ENCODE results near the gene PRPF40A. TPM values are rescaled to one million over a fixed set of nuclear protein-coding genes. Genes with fewer than 3 reads are reported as not detected.

The PRPF40A gene
- total and polyA plus RNA-seq, 10 of the 15 experiments (the other 5 are each of a cell fraction or from before 2014, with no cell fraction given) = 97.8 to 197 (median 144) TPM

DNA sequence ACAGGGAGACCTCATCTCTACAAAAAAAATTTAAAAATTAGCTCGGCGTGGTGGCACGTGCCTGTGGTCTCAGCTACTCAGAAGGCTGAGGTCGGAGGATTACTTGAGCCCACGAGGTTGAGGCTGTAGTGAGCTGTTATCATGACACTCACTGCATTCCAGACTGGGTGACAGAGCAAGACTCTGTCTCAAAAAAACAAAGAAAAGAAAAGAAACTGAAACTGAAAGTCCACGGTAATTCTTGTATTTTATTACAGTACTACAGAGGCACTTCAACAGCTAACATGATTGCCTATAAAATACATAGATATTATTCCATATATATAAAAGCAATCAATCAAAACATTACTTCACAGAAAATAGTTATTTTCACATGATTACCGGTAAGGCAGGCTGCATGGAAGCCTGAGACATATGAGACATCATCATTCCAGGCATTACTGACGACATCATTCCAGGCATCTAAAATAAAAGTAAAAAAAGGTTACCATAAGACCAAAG lies 23.1 kb downstream of the PRPF40A start:
- Histone ChIP-seq H3K27ac (ENCODE audit: control insufficient read depth, insufficient read depth) (no peak overlapping the region; the same call in 1 of the 2 replicates), H3K27me3 (replicated peaks in 1 of 2; ENCODE audit: control insufficient read depth in 2 of 2, insufficient read depth in 2 of 2, low read length in 1 of 2) (no peaks in the 10 kb centered on the region), H3K4me1 (ENCODE audit: control insufficient read depth, insufficient read depth, low read length) (peaks cover 17% of the 10 kb centered on the region; the same call in 1 of the 2 replicates), H3K79me2 (ENCODE audit: control insufficient read depth, insufficient read depth, low read length) (peaks cover 48% of the 10 kb centered on the region), H4K20me1 (ENCODE audit: control insufficient read depth, insufficient read depth) (no peaks in the 10 kb centered on the region), H3K4me3 (0 out of 2 replicates have a peak overlapping the region, but pooled peaks have one; percentile 6), H3K4me2 (ENCODE audit: control insufficient read depth, insufficient read depth) (peak overlapping the region; percentile 67), H3K9me3 (replicated peaks; ENCODE audit: control insufficient read depth, insufficient read depth, low read length) (no peaks in the 10 kb centered on the region; the same call in 2 of the 3 replicates), H2AFZ (ENCODE audit: control insufficient read depth, low read depth, low read length) (no peak overlapping the region), H3K9ac (ENCODE audit: control insufficient read depth, insufficient read depth, low read length) (no peak overlapping the region), H3K36me3 (ENCODE audit: control insufficient read depth in 2 of 2, insufficient read depth in 2 of 2, low read length in 1 of 2) (peaks cover 2 to 7% of the 10 kb centered on the region in 2 experiments; a peak in 3 of 4 replicates)
- SMC1A ChIA-PET (ENCODE audit: uncharacterized antibody, unreplicated experiment) = interaction anchor here (0.7 to 1.8 kb wide), 3 partner anchors 14 to 31 kb away, joined by 3 to 6 read pairs (median 3); no protein-coding TSS in a partner anchor
- intact Hi-C loops (cut with micrococcal nuclease; ENCODE audit: unreplicated experiment) (no loop called here), in situ Hi-C loops (cut with MboI) (no loop called here)
- WGBS (ENCODE audit: insufficient coverage, insufficient replicate concordance, low lambda C conversion rate, missing lambda C conversion rate) = 11% methylated on average over 8 of the region's 8 CpGs
- BruUV-seq (replicated peaks) = no TSS peak
- POLR2A ChIA-PET = interaction anchor here (4.4 kb wide), 1 partner anchor 22 kb away, joined by 20 read pairs; the partner anchor contains the start of gene PRPF40A
- DNase-seq (ENCODE audit: low read depth, low spot score) = no peak
- RAD21 ChIA-PET (ENCODE audit: unreplicated experiment) = interaction anchor here (0.7 kb wide), 1 partner anchor 49 kb away, joined by 3 read pairs; no protein-coding TSS in a partner anchor
- no peak for TF ChIP-seq MTA2 (IDR thresholded peaks at IDR 0.05; ENCODE audit: low read depth)
- no peak for TF ChIP-seq ZBED1 (IDR thresholded peaks at IDR 0.05; ENCODE audit: borderline replicate concordance)
- 0 out of 2 replicates have a peak, but pooled peaks have one; percentile 9 for TF ChIP-seq ZNF24 (IDR thresholded peaks at IDR 0.05)
- 0 out of 2 replicates have a peak, but pooled peaks have one; percentile 18 for TF ChIP-seq ATF7 (IDR thresholded peaks at IDR 0.05; ENCODE audit: low read depth)
- TF ChIP-seq, protein P1, sequence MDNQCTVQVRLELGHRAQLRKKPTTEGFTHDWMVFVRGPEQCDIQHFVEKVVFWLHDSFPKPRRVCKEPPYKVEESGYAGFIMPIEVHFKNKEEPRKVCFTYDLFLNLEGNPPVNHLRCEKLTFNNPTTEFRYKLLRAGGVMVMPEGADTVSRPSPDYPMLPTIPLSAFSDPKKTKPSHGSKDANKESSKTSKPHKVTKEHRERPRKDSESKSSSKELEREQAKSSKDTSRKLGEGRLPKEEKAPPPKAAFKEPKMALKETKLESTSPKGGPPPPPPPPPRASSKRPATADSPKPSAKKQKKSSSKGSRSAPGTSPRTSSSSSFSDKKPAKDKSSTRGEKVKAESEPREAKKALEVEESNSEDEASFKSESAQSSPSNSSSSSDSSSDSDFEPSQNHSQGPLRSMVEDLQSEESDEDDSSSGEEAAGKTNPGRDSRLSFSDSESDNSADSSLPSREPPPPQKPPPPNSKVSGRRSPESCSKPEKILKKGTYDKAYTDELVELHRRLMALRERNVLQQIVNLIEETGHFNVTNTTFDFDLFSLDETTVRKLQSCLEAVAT (IDR thresholded peaks at IDR 0.05) = 0 out of 2 replicates have a peak, but pooled peaks have one; percentile 39
- ATAC-seq = peak; percentile 72
- CTCF ChIA-PET = interaction anchor here (0.9 to 5.0 kb wide), 6 partner anchors 9 to 60 kb away, joined by 3 to 31 read pairs (median 3); partner anchors contain the start of gene PRPF40A
- FAIRE-seq = no peak

Measured in GM12878 (cell line).